Activated gamma-delta T cell (primary cell): ENCODE data around the gene DLGAP4.
"Not testable (repeated sequence)": the region's sequence is repeated elsewhere in the genome, so short reads cannot be mapped to it uniquely, and the experiment has no call there.

ENCODE experiments used
- DNase-seq: peaks from one replicate; lab custom pipeline; 2025; lab: John Stamatoyannopoulos, UW

DLGAP4 gene

GRCh38 chr20:36564078-36564725, 258.1 kb downstream of the DLGAP4 start:
- not testable (repeated sequence) for DNase-seq

- not testable (repeated sequence) for DNase-seq
Observed at GRCh38 chr20:36564726-36565121, 258.6 kb downstream of the DLGAP4 start.

GRCh38 chr20:36565520-36565919, 259.4 kb downstream of the DLGAP4 start:
- DNase-seq: no peak

- DNase-seq: no peak
Observed at GRCh38 chr20:36569847-36570429, 263.8 kb downstream of the DLGAP4 start.

- no peak for DNase-seq
Observed at GRCh38 chr20:36571564-36572504, 265.7 kb downstream of the DLGAP4 start.

GRCh38 chr20:36572701-36573102, 266.6 kb downstream of the DLGAP4 start:
- peak; percentile 27 for DNase-seq

GRCh38 chr20:36573103-36573797, 267.1 kb downstream of the DLGAP4 start, which contains the start of gene TGIF2:
TSS of gene TGIF2 (plus strand) at chr20:36573597. CDS start at chr20:36578775, 5,178 bp downstream.
- peak; percentile 88 for DNase-seq

- peak; percentile 35 for DNase-seq
Observed at GRCh38 chr20:36573798-36574365, 267.7 kb downstream of the DLGAP4 start.

GRCh38 chr20:36574366-36575135, 268.4 kb downstream of the DLGAP4 start:
- DNase-seq: peak; percentile 34

- no peak for DNase-seq
Observed at GRCh38 chr20:36576081-36576445, 269.9 kb downstream of the DLGAP4 start.
